Natural killer cell (primary cell): ENCODE data around the gene MRPL24. TPM values are rescaled to one million over a fixed set of nuclear protein-coding genes. Genes with fewer than 3 reads are reported as not detected.

Experiments
- ATAC-seq, 3 donors: fragments of 150-1000 bp in 2 of 3; fragments of 200-7000 bp in 1 of 3; cut with Tn5 transposase; 1 replicate in 1 of 3; 2 replicates in 2 of 3; pipeline ENCODE4 v1.10.0; 2021; ENCODE audit warnings: mild to moderate bottlenecking in 2 of 3, moderate library complexity in 2 of 3
- DNase-seq, 2 donors: peaks; one replicate each; pipeline versions ENCODE4 v3.0.0 to v3.0.0-alpha.2; 2013 to 2021; ENCODE audit warnings: mixed read lengths in 1 of 2
- H3K27ac ChIP-seq: one replicate; pipeline ENCODE4 v1.5.1; 2013; ENCODE audit warnings: mild to moderate bottlenecking, low read length
- H3K27me3 ChIP-seq: one replicate; pipeline ENCODE4 v1.6.1; 2013; ENCODE audit warnings: low read length; ENCODE audit not compliant: control insufficient read depth, insufficient read depth
- H3K36me3 ChIP-seq: one replicate; pipeline ENCODE4 v1.6.1; 2013; ENCODE audit warnings: low read length; ENCODE audit not compliant: control insufficient read depth, insufficient read depth
- H3K4me1 ChIP-seq: one replicate; pipeline ENCODE4 v1.6.1; 2013; ENCODE audit warnings: low read length; ENCODE audit not compliant: control insufficient read depth, insufficient read depth
- H3K4me3 ChIP-seq: one replicate; pipeline ENCODE4 v1.5.1; 2013; ENCODE audit warnings: low read length
- H3K9me3 ChIP-seq: one replicate; pipeline ENCODE4 v1.6.1; 2013; ENCODE audit warnings: low read length; ENCODE audit not compliant: control insufficient read depth, insufficient read depth
- H3K27ac Mint-ChIP-seq, 2 donors: one replicate each; pipeline ENCODE4 v1.8.0; 2022; ENCODE audit warnings: mild to moderate bottlenecking in 2 of 2, mixed read lengths in 2 of 2, moderate library complexity in 1 of 2
- H3K27me3 Mint-ChIP-seq, 2 donors: one replicate each; pipeline ENCODE4 v1.8.0; 2022; ENCODE audit warnings: low read depth in 2 of 2, mixed read lengths in 2 of 2
- H3K36me3 Mint-ChIP-seq: one replicate; pipeline ENCODE4 v1.8.0; 2022; ENCODE audit warnings: mixed read lengths
- H3K4me1 Mint-ChIP-seq, 2 donors: one replicate each; pipeline ENCODE4 v1.8.0; 2022; ENCODE audit warnings: mixed read lengths in 2 of 2
- H3K4me3 Mint-ChIP-seq: one replicate; pipeline ENCODE4 v1.8.0; 2022; ENCODE audit warnings: mild to moderate bottlenecking, moderate library complexity, mixed read lengths
- H3K9me3 Mint-ChIP-seq, 2 donors: one replicate each; pipeline ENCODE4 v1.8.0; 2022; ENCODE audit warnings: mixed read lengths in 2 of 2
- WGBS: methylation state at CpG from one replicate; pipeline ENCODE4 v1.1.7; 2013; ENCODE audit warnings: missing lambda C conversion rate; ENCODE audit not compliant: insufficient coverage; 5-methylcytosine and 5-hydroxymethylcytosine counted together
- intact Hi-C: fragments of 100-400 bp; cut with micrococcal nuclease; formaldehyde crosslinking; loops from one replicate; pipeline ENCODE4 v1.14.2; 2022
- total RNA-seq, 4 donors: library from RNA; stranded (reverse); fragments of 120-200 nt in 1 of 4; gene quantifications; one replicate each; pipeline versions ENCODE4 v1.2.3 to v1.2.4, GENCODE V29; 2013 to 2022
- TF ChIP-seq, protein P1 (sequence below): fragments of 200-600 bp; IDR thresholded peaks from one replicate; pipeline ENCODE4 v1.8.0; 2022; ENCODE audit warnings: antibody characterized with exemption

Gene MRPL24
- total RNA-seq, 3 donors from 2014 or later (not counting 1 experiment from before 2014, with no cell fraction given) = 15.9 to 19.7 (median 18.7) TPM

- Histone ChIP-seq H3K27ac (no peak overlapping the region), H3K4me3 (no peak overlapping the region), H3K27me3 (no peaks in the 10 kb centered on the region), H3K9me3 (no peaks in the 10 kb centered on the region), H3K4me1 (peaks cover 21% of the 10 kb centered on the region), H3K36me3 (peaks cover 37% of the 10 kb centered on the region)
- Mint-ChIP-seq H3K4me1 (peaks cover 20 to 21% of the 10 kb centered on the region in 2 donors), H3K9me3 (no peaks in the 10 kb centered on the region), H3K27ac (no peak overlapping the region), H3K27me3 (no peaks in the 10 kb centered on the region), H3K36me3 (peaks cover 14% of the 10 kb centered on the region), H3K4me3 (no peak overlapping the region)
- ATAC-seq (no peak), DNase-seq (no peak)
- intact Hi-C loops = no loop called here
- WGBS = 82% methylated on average over 4 of the region's 4 CpGs
- TF ChIP-seq, protein P1, sequence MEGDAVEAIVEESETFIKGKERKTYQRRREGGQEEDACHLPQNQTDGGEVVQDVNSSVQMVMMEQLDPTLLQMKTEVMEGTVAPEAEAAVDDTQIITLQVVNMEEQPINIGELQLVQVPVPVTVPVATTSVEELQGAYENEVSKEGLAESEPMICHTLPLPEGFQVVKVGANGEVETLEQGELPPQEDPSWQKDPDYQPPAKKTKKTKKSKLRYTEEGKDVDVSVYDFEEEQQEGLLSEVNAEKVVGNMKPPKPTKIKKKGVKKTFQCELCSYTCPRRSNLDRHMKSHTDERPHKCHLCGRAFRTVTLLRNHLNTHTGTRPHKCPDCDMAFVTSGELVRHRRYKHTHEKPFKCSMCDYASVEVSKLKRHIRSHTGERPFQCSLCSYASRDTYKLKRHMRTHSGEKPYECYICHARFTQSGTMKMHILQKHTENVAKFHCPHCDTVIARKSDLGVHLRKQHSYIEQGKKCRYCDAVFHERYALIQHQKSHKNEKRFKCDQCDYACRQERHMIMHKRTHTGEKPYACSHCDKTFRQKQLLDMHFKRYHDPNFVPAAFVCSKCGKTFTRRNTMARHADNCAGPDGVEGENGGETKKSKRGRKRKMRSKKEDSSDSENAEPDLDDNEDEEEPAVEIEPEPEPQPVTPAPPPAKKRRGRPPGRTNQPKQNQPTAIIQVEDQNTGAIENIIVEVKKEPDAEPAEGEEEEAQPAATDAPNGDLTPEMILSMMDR = no peak
These were observed 19.4 kb downstream of the MRPL24 start for GRCh38 chr1:156721535-156721934.

DNA sequence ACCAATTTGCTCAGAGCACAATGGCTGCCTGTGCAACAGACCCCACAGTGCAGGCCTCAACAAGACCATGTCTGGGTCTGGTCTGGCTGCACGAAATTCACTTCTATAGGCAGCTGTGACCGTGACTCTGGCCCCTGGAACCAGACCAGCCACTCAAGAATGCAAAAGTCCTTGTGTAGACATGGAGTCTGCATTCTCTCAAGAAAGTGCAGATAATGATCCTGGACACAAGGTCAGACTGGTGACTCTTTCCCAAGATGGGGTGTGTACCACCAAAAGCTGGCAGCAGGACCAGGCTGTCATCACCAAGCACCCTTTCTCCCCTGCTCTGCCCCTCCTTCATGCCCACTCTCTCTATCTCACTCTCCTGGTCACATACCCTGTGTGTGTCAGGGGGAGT is 19.8 kb downstream of the MRPL24 start:
- Mint-ChIP-seq H3K27ac (no peak overlapping the region), H3K4me1 (peaks cover 20 to 22% of the 10 kb centered on the region in 2 donors), H3K4me3 (no peak overlapping the region), H3K36me3 (peaks cover 14% of the 10 kb centered on the region), H3K9me3 (no peaks in the 10 kb centered on the region), H3K27me3 (no peaks in the 10 kb centered on the region)
- Histone ChIP-seq H3K36me3 (peaks cover 37% of the 10 kb centered on the region), H3K27me3 (no peaks in the 10 kb centered on the region), H3K4me1 (peaks cover 17% of the 10 kb centered on the region), H3K4me3 (no peak overlapping the region), H3K27ac (no peak overlapping the region), H3K9me3 (no peaks in the 10 kb centered on the region)
- DNase-seq (no peak), ATAC-seq (no peak)
- intact Hi-C loops = no loop called here
- TF ChIP-seq, protein P1 = no peak
- WGBS = 95% methylated on average over 2 of the region's 2 CpGs

DNA sequence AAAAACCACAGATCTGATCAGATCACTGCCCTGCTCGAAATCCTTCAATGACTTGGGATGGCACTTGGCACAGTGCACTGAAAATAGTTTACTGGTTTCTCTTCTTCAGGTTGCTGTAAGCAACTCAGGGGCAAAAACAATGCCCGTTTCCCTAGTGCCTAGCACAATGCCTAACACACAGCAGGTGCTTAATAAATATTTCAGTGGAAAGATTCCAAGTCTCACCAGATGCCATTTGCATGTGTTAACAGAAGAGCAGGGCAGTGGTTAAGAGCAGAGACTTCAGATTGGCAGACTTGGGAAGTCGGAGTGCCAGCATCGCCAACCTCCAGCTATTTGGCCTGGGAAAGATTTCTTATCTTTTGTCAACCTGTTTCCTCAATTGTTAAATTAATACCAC is 23.5 kb downstream of the MRPL24 start:
- no peak for DNase-seq
- Mint-ChIP-seq H3K36me3 (peaks cover 12% of the 10 kb centered on the region), H3K4me3 (no peak overlapping the region), H3K4me1 (peaks cover 5 to 20% of the 10 kb centered on the region in 2 donors), H3K9me3 (no peaks in the 10 kb centered on the region), H3K27ac (no peak overlapping the region), H3K27me3 (no peaks in the 10 kb centered on the region)
- WGBS = 98% methylated on average over 4 of the region's 4 CpGs
- TF ChIP-seq, protein P1 = no peak
- Histone ChIP-seq H3K27ac (no peak overlapping the region), H3K36me3 (peaks cover 18% of the 10 kb centered on the region), H3K4me3 (no peak overlapping the region), H3K9me3 (no peaks in the 10 kb centered on the region), H3K4me1 (no peaks in the 10 kb centered on the region), H3K27me3 (no peaks in the 10 kb centered on the region)
- intact Hi-C loops = no loop called here
- ATAC-seq = no peak

- ATAC-seq (no peak), DNase-seq (no peak)
- Histone ChIP-seq H3K4me3 (no peak overlapping the region), H3K27me3 (no peaks in the 10 kb centered on the region), H3K27ac (no peak overlapping the region), H3K36me3 (peaks cover 6% of the 10 kb centered on the region), H3K4me1 (no peaks in the 10 kb centered on the region), H3K9me3 (no peaks in the 10 kb centered on the region)
- WGBS = 100% methylated on average over 3 of the region's 3 CpGs
- intact Hi-C loops = no loop called here
- TF ChIP-seq, protein P1 = no peak
- Mint-ChIP-seq H3K4me3 (no peak overlapping the region), H3K36me3 (peaks cover 12% of the 10 kb centered on the region), H3K27me3 (no peaks in the 10 kb centered on the region), H3K9me3 (no peaks in the 10 kb centered on the region), H3K27ac (no peak overlapping the region), H3K4me1 (peaks cover 5 to 20% of the 10 kb centered on the region in 2 donors)
These were observed 26.1 kb downstream of the MRPL24 start for GRCh38 chr1:156714830-156715229.
